CD14-positive monocyte (primary cell): ENCODE data around the gene ABCC4. TPM values are rescaled to one million over a fixed set of nuclear protein-coding genes. Genes with fewer than 3 reads are reported as not detected.

Experiments used
- DNase-seq, 3 donors: peaks; one replicate each; pipeline ENCODE4 v3.0.0-alpha.2; 2011 to 2022
- H2AFZ ChIP-seq: 2 replicates; pipeline ENCODE4 v1.6.0; 2012; ENCODE audit warnings: mild to moderate bottlenecking, low read depth, low read length, inconsistent platforms; ENCODE audit not compliant: insufficient read depth, poor library complexity, severe bottlenecking
- H3K27ac ChIP-seq, 2 donors: 1 replicate in 1 of 2; 2 replicates in 1 of 2; pipeline ENCODE4 v1.5.1; 2012 to 2013; ENCODE audit warnings: low read length in 2 of 2, control low read depth in 1 of 2, inconsistent platforms in 1 of 2, low read depth in 1 of 2, mild to moderate bottlenecking in 1 of 2
- H3K27me3 ChIP-seq, 2 donors: one replicate each; pipeline versions ENCODE4 v1.6.0 to v1.6.1; 2011 to 2013; ENCODE audit warnings: low read length in 2 of 2; ENCODE audit not compliant: control insufficient read depth in 2 of 2, insufficient read depth in 2 of 2
- H3K36me3 ChIP-seq, 2 donors: replicated peaks in 1 of 2; 1 replicate in 1 of 2; 2 replicates in 1 of 2; pipeline versions ENCODE4 v1.5.1 to v1.6.1; 2012 to 2013; ENCODE audit warnings: low read length in 2 of 2, control low read depth in 1 of 2, inconsistent platforms in 1 of 2, mild to moderate bottlenecking in 1 of 2; ENCODE audit not compliant: insufficient read depth in 2 of 2, control insufficient read depth in 1 of 2
- H3K4me1 ChIP-seq, 2 donors: 1 replicate in 1 of 2; 2 replicates in 1 of 2; pipeline versions ENCODE4 v1.5.1 to v1.6.1; 2012 to 2013; ENCODE audit warnings: low read length in 2 of 2, control low read depth in 1 of 2, inconsistent platforms in 1 of 2, mild to moderate bottlenecking in 1 of 2, moderate library complexity in 1 of 2; ENCODE audit not compliant: insufficient read depth in 2 of 2, control insufficient read depth in 1 of 2
- H3K4me2 ChIP-seq: replicated peaks from 2 replicates; pipeline ENCODE3; 2012; ENCODE audit warnings: low read length, moderate library complexity, mild to moderate bottlenecking; ENCODE audit not compliant: poor library complexity, severe bottlenecking; ENCODE audit errors: extremely low read depth
- H3K4me3 ChIP-seq, 3 experiments: fragments of 200-600 bp in 1 of 3; sonication (generic) in 1 of 3; replicated peaks in 1 of 3; 1 replicate in 2 of 3; 2 replicates in 1 of 3; pipeline ENCODE4 v1.5.1; 2011 to 2013; ENCODE audit warnings: low read length in 3 of 3, mild to moderate bottlenecking in 3 of 3, control low read depth in 2 of 3, low read depth in 2 of 3, inconsistent platforms in 1 of 3, moderate library complexity in 1 of 3
- H3K79me2 ChIP-seq: 2 replicates; pipeline ENCODE4 v1.6.0; 2012; ENCODE audit warnings: mild to moderate bottlenecking, control low read depth, inconsistent platforms, low read length, moderate library complexity; ENCODE audit not compliant: insufficient read depth
- H3K9ac ChIP-seq: 2 replicates; pipeline ENCODE4 v1.6.0; 2017; ENCODE audit warnings: low read length, mild to moderate bottlenecking; ENCODE audit not compliant: insufficient read depth, poor library complexity, severe bottlenecking
- H3K9me3 ChIP-seq, 2 donors: replicated peaks in 1 of 2; 1 replicate in 1 of 2; 2 replicates in 1 of 2; pipeline versions ENCODE4 v1.5.1 to v1.6.1; 2012 to 2013; ENCODE audit warnings: low read length in 2 of 2, control low read depth in 1 of 2; ENCODE audit not compliant: control insufficient read depth in 1 of 2, insufficient read depth in 1 of 2
- H4K20me1 ChIP-seq: 2 replicates; pipeline ENCODE4 v1.6.0; 2012; ENCODE audit warnings: mild to moderate bottlenecking, low read length, control low read depth, moderate library complexity; ENCODE audit not compliant: insufficient read depth
- H3K27ac Mint-ChIP-seq, 7 donors: one replicate each; pipeline ENCODE4 v1.8.0; 2020; ENCODE audit warnings: mild to moderate bottlenecking in 7 of 7, mixed read lengths in 7 of 7, moderate library complexity in 6 of 7, inconsistent platforms in 2 of 7
- H3K27me3 Mint-ChIP-seq, 3 donors: one replicate each; pipeline ENCODE4 v1.8.0; 2021 to 2022; ENCODE audit warnings: low read depth in 3 of 3, mild to moderate bottlenecking in 3 of 3, mixed read lengths in 3 of 3, moderate library complexity in 3 of 3, inconsistent platforms in 1 of 3
- H3K36me3 Mint-ChIP-seq, 2 donors: one replicate each; pipeline ENCODE4 v1.8.0; 2020; ENCODE audit warnings: mixed read lengths in 2 of 2, inconsistent platforms in 1 of 2, mild to moderate bottlenecking in 1 of 2
- H3K4me1 Mint-ChIP-seq: one replicate; pipeline ENCODE4 v1.8.0; 2020; ENCODE audit warnings: mild to moderate bottlenecking, mixed read lengths
- H3K4me3 Mint-ChIP-seq, 2 donors: one replicate each; pipeline ENCODE4 v1.8.0; 2020; ENCODE audit warnings: mild to moderate bottlenecking in 2 of 2, mixed read lengths in 2 of 2, moderate library complexity in 1 of 2
- H3K9me3 Mint-ChIP-seq, 7 donors: one replicate each; pipeline ENCODE4 v1.8.0; 2020 to 2022; ENCODE audit warnings: mixed read lengths in 7 of 7, mild to moderate bottlenecking in 6 of 7, moderate library complexity in 6 of 7, inconsistent platforms in 2 of 7
- CTCF ChIP-seq: fragments of 200-600 bp; IDR thresholded peaks from one replicate; pipeline ENCODE4 v1.8.0; 2022; ENCODE audit warnings: antibody characterized with exemption, mild to moderate bottlenecking
- WGBS: methylation state at CpG from one replicate; pipeline ENCODE4 v1.1.5; 2013; ENCODE audit warnings: missing lambda C conversion rate; ENCODE audit not compliant: insufficient coverage; 5-methylcytosine and 5-hydroxymethylcytosine counted together
- intact Hi-C, 2 donors: fragments of 100-400 bp; cut with micrococcal nuclease; formaldehyde crosslinking; loops; one replicate each; pipeline versions ENCODE4 v1.15.0 to v1.15.1; 2023
- polyA plus RNA-seq, 3 donors: library from polyadenylated mRNA; depleted of rRNA in 1 of 3; unstranded in 2 of 3; stranded (reverse) in 1 of 3; fragments of 300-500 nt in 2 of 3; fragments of >200 nt in 1 of 3; fragmentation: Illumina TruSeq in 2 of 3; gene quantifications; 1 replicate in 2 of 3; 2 replicates in 1 of 3; pipeline ENCODE4 v1.2.3, GENCODE V29; 2012 to 2021

ABCC4 gene
- polyA plus RNA-seq, 3 donors = 0.96 to 2.5 (median 1.7) TPM

GRCh38 chr13:95128045-95128643 lies 173.1 kb downstream of the ABCC4 start:
- no peak overlapping the region for H3K27ac ChIP-seq
- no peak for TF ChIP-seq CTCF
- H2AFZ ChIP-seq = no peak overlapping the region
- no peaks in the 10 kb centered on the region for H3K9me3 ChIP-seq
- H3K79me2 ChIP-seq = no peaks in the 10 kb centered on the region
- Mint-ChIP-seq H3K36me3 (no peaks in the 10 kb centered on the region), H3K27me3 (peaks cover 0 to 4% (median 2%) of the 10 kb centered on the region in 3 donors), H3K4me1 (no peaks in the 10 kb centered on the region), H3K27ac (no peak overlapping the region), H3K9me3 (no peaks in the 10 kb centered on the region), H3K4me3 (no peak overlapping the region)
- H3K36me3 ChIP-seq = no peaks in the 10 kb centered on the region
- intact Hi-C loops = no loop called here
- H3K4me2 ChIP-seq = no peak overlapping the region
- no peaks in the 10 kb centered on the region for H3K4me1 ChIP-seq
- H3K27me3 ChIP-seq = no peaks in the 10 kb centered on the region
- H3K4me3 ChIP-seq = no peak overlapping the region
- DNase-seq = no peak
- no peak overlapping the region for H3K9ac ChIP-seq
- WGBS = 88% methylated on average over 2 of the region's 3 CpGs
- H4K20me1 ChIP-seq = no peaks in the 10 kb centered on the region

- no peak overlapping the region for H2AFZ ChIP-seq
- no peaks in the 10 kb centered on the region for H3K36me3 ChIP-seq
- H3K4me1 ChIP-seq = no peaks in the 10 kb centered on the region
- Mint-ChIP-seq H3K4me3 (no peak overlapping the region), H3K36me3 (no peaks in the 10 kb centered on the region), H3K4me1 (no peaks in the 10 kb centered on the region), H3K27me3 (peaks cover 0 to 4% (median 2%) of the 10 kb centered on the region in 3 donors), H3K9me3 (peaks cover 0 to 3% (median 0%) of the 10 kb centered on the region in 7 donors), H3K27ac (no peak overlapping the region)
- H3K9me3 ChIP-seq = no peaks in the 10 kb centered on the region
- no peak overlapping the region for H3K4me3 ChIP-seq
- H3K27ac ChIP-seq = no peak overlapping the region
- H3K79me2 ChIP-seq = no peaks in the 10 kb centered on the region
- H4K20me1 ChIP-seq = no peaks in the 10 kb centered on the region
- no peak overlapping the region for H3K4me2 ChIP-seq
- no peak for DNase-seq
- 100% methylated on average over 1 of the region's 2 CpGs for WGBS
- H3K9ac ChIP-seq = no peak overlapping the region
- no peak for TF ChIP-seq CTCF
- intact Hi-C loops = no loop called here
- H3K27me3 ChIP-seq = no peaks in the 10 kb centered on the region
Observed at GRCh38 chr13:95124959-95125358, 176.3 kb downstream of the ABCC4 start.
